Left lobe of liver (tissue), 2 donors: ENCODE measurements around the gene SBK2. TPM values are rescaled to one million over a fixed set of nuclear protein-coding genes. Genes with fewer than 3 reads are reported as not detected.
"Not testable (repeated sequence)": the region's sequence is repeated elsewhere in the genome, so short reads cannot be mapped to it uniquely, and the experiment has no call there.

Source experiments
- ATAC-seq: fragments of 200-7000 bp; cut with Tn5 transposase; one replicate; pipeline ENCODE4 v1.9.1; 2020; ENCODE audit warnings: mild to moderate bottlenecking, moderate library complexity
- DNase-seq: peaks from one replicate; pipeline ENCODE4 v3.0.0-alpha.2; 2020; ENCODE audit warnings: low spot score
- total RNA-seq: library from RNA; stranded (reverse); gene quantifications from one replicate; pipeline ENCODE4 v1.2.1, GENCODE V29; 2021
- donor health status: DM: no; HTN: no; CAD: no; lungs with moderate emphysema.
- donor health status: DM: no; HTN: yes; CAD: no.

The SBK2 gene
- total RNA-seq, 1 donor from 2014 or later: not detected

DNA sequence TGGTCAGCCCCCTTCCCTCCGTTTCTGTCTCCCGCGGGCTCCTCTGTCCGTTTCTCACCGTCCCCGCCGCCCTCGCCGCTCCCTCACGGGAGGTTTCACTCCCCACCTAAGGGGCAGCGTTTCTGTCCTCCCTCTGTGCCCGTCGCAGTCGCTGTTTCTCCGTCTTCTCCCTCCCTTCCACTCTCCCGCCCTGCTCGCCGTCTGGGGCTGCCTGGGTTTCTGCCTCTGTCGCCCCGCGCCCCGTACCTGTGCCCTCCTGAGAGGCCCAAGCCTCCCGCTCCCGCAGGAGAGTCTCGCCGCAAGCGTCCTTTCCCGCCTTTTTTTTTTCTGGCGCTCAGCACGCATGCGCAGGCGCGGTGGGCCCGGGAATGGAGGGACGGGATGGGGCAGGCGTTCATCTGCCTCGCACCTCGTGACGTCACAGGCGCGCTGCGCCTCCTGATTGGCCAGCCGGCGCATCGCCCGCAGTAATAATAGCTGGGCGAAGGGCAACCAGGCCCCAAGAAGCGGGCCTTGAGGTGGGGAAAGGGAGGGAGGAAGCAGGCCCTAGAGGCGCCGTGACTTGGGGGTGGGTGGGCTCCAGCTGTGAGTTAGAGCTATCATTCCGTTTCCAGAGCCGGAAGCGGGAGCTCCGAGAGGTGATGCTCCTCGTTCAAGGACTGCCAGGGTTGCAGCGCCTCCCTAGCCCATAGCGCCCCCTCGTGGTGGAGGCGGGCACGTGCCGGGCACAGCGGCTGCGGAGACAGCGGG is 33.3 kb downstream of the SBK2 start:
- ATAC-seq: peak; percentile 94
- peak; percentile 82 for DNase-seq

- DNase-seq: no peak
- no peak for ATAC-seq
Observed at GRCh38 chr19:55503157-55503501, 33.8 kb downstream of the SBK2 start.

DNA sequence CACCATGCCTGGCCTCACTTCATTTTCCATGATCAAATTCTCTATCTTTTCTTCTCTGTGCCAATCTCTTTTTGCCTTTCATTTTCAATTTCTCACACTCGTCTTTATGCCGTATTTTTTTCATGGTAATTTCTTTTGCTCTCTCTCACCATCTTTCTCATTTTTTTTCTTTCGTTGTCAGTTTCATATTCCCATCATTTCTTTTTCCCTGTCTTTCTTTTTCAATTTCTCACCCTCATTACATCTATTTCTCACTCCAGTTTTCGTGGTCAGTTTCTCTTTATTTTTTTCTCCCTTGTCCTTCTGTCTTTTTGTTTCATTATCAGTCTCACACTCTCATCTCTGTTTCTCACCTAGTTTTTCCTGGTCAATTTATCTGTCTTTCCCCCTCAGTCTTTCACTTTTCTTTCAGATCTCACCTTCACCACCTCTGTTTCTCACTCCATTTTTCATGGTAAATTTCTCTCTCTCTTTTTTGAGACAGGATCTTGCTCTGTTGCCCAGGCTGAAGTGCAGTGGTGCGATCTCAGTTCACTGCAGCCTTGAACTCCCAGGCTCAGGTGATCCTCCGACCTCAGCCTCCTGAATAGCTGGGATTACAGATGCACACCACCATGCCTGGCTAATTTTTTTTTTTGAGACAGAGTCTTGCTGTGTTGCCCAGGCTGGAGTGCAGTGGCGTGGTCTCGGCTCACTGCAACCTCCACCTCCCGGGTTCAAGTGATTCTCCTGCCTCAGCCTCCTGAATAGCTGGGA is 34.6 kb downstream of the SBK2 start:
- DNase-seq (no peak), ATAC-seq (no peak)

- DNase-seq (no peak), ATAC-seq (no peak)
Observed at GRCh38 chr19:55500368-55500952, 36.5 kb downstream of the SBK2 start.

DNA sequence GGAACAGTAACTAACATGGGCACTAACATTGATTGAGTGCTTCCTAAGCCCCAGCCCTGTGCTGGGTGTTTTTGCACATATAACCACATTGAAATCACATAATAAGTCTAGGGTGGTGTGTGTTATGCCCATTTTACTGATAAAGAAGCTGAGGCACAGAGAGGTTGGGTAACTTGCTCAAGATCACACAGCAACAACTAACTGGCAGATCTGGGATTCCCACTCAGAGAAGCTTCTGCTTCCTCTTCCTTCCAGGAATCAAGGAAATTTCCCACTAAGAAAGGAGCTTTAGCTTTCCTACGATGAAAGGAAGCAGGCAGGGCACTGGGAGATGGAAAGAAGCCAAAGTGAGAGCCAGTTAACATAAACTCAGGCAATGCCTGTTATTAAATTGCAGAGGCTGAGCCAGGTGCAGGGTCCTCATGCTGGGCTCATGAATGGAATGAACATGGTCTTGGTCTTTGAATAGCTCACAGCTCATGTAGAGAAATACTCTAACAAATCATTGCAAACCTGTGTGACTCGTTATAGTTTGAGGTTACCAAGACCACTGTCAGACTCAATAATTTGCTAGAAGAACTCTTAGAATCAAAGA is 38.6 kb downstream of the SBK2 start:
- DNase-seq (no peak), ATAC-seq (no peak)

GRCh38 chr19:55497763-55498162 is 39.2 kb downstream of the SBK2 start:
- no peak for ATAC-seq
- no peak for DNase-seq

GRCh38 chr19:55496820-55497219 is 40.1 kb downstream of the SBK2 start:
- not testable (repeated sequence) for ATAC-seq, DNase-seq

DNA sequence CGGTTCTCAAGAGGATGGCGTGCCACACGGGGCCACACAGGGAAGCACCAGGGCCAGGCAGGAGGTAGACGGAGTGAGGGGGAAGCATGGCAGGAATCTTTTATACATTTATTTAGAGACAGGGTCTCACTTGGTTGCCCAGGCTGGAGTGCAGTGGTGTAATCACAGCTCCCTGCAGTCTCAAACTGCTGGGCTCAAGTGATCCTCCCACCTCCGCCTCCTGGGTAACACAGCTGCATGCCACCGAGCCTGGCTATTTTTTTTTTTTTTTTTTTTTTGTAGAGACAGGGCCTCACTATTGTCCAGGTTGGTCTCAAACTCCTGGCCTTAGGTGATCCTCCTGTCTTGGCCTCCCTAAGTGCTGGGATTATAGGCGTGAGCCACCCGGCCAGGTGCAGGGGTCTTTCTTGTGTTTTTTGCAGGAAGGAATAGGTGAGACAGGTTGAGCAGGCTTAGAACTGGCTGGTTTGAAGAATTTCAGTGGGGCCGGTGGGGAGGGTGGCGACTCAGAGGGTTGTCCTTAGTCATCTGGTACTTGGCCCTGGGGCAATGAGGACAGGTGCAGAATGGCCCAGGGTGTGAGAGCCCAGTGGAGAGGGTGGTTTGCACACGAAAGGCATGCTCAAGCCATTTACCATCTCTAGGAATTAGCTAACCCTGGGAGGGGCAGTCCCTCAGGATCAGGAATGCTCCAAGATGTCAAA is 41.1 kb downstream of the SBK2 start:
- ATAC-seq (no peak), DNase-seq (no peak)

DNA sequence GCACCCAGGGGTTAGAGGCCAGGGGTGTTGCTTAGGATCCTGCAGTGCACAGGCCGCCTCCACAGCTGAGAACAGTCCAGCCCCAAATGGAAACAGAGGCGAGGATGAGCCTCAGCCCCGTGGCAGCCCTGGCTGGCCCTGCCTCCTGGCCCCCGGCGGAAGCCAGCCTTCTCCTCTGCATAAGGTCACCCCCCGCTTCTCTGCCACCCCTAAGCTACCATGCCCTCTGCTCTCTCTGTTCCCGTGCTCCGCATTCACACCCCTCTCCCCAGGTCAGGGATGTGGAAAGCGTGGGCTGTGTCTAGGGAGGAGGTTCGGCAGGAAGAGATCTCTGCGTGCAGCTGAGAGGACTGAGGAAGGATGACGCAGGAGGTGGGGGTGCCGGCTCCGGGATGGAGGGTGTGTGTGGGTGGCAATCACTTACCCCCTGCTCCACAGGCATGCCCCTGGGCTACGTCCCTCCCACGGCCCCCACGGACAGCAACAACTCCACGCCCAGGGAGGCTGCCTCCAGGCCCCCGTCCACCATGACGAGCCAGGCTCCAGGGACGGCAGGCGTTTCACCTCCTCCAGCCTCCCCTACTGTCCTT is 42.7 kb downstream of the SBK2 start:
- peak; percentile 35 for ATAC-seq
- DNase-seq: no peak

DNA sequence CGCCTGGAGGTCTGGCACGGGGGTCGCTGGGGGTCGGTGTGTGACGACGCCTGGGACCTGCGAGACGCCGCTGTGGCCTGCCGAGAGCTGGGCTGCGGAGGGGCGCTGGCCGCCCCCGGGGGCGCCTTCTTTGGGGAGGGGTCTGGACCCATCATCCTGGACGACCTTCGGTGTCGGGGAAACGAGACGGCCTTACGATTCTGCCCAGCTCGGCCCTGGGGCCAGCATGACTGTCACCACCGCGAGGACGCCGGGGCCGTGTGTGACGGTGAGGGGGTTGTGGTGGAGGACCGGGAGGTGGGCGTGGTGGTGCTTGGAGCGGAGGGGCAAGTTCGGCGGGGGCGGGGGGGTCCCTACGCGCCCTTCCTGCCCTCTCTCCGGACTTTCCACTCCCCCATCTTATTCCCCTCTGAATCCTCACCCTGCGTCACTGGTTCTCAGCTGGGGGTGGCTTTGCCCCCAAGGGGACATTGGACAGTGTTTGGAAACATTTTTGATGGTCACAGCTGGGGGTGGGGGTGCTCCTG is 43.2 kb downstream of the SBK2 start:
- DNase-seq (no peak), ATAC-seq (no peak)

DNA sequence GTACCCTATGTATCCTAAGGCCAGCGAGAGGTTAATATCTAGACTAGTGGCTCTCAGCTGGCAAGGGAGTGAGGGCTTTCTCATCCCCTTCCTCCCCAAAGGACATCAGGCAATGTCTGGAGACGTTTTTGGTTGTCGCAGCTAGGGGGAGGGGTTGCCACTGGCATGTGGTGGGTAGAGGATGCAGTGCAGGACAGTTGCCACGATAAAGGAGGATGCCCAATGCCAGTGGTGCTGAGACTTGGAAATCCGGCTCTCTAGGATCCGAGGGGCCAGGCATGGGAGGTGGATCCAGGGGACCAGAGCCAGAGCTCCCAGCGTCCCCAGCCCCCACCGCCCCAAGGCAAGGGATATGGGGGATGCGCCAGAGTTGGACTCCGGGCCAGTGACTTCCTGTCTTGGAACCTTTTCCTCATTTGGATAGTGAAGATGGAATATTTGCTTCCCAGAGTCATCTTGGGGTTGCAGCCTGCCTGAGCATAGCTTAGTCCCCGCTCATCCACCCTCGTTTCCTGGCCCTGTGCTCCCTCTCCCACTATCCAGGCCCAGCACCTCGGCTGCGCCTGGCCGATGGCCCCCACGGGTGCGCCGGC is 43.8 kb downstream of the SBK2 start:
- no peak for ATAC-seq
- DNase-seq: no peak

- DNase-seq (no peak), ATAC-seq (no peak)
Observed at GRCh38 chr19:55492362-55492944, 44.5 kb downstream of the SBK2 start.

GRCh38 chr19:55491546-55492360 is 45.2 kb downstream of the SBK2 start:
- no peak for DNase-seq
- ATAC-seq: no peak

DNA sequence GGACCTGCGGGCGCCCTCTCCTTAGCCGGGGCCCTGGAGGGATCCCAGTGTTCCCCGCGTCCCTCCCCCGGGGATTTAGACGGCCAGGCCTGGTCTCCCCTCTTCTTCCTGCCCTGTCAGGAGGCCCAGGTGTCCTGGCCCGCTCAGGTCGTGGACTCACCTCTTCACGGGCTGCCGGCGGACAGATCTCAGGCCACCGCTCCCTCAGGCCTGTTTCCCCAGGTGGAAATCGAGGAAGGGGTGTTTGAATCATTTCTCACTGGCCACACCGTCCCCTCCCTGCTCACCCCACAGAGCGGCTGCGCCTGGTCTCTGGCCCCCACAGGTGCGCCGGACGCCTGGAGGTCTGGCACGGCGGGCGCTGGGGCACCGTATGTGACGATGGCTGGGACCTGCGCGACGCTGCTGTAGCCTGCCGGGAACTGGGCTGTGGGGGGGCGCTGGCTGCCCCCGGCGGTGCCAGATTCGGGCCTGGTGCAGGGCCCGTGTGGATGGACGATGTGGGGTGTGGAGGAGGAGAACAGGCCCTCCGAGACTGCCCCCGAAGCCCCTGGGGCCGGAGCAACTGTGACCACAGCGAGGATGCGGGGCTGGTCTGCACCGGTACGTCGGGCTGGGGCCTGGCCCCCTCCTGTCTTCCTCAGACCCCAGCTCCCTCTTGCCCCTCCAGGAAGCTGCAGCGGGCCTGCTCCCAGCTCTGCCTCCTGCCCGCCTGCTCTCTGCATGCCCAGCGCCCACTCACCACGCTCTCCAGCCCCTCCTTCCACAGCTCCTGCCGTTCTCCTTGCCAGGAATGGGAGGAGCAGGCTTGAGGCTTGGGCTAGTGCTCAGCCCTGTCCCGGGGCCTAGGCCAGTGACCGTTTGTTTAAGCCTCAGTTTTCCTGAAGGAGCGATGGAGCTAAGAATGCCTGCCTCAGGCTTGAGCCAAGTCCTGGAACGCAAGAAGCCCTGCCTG is 46.2 kb downstream of the SBK2 start:
- ATAC-seq: no peak
- no peak for DNase-seq

DNA sequence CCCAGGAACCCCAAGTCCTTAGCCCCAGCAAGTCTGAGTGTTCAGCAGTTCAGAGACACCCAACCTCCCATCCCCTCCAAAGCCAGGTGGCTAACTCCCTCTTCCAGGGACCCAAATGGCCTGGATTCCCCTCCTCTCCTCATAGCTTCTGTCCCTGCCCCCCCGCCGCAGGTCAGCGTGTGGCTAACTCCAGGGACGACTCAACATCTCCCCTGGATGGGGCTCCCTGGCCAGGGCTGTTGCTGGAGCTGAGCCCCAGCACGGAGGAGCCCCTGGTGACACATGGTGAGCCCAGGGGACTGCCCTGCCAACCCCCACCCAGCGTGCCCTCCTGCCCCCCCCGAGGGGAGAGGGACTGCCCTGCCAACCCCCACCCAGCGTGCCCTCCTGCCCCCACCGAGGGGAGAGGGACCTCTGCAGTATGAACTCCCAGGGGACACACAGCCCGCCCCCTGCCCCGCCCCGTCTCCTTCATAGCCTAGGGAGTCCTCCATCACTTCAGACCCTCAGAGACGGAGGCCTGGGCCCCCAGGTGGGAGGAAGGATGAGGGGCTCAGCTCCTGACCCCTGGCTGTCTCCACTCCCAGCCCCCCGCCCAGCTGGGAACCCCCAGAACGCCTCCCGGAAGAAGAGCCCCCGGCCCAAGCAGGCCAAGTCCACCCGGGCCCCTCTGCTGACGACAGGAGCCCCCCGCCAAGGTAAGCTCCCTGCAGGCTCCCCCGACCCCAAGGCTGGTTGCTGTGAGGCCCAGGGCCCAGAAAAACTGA is 47.0 kb downstream of the SBK2 start:
- DNase-seq: no peak
- no peak for ATAC-seq

- DNase-seq: no peak
- no peak for ATAC-seq
Observed at GRCh38 chr19:55488986-55489710, 47.8 kb downstream of the SBK2 start.
